AG09319 (cell line): Measurements from ENCODE around the gene TUBGCP2.

Source experiments
- DNase-seq: peaks from one replicate; pipeline ENCODE4 v3.0.0-alpha.2; 2010; ENCODE audit warnings: low read depth; ENCODE audit errors: extremely low read depth
- TF ChIP-seq, protein P1 (sequence below): IDR thresholded peaks from 2 replicates; pipeline ENCODE4 v1.5.1; 2011; ENCODE audit warnings: low read depth, mild to moderate bottlenecking, inconsistent platforms, low read length, moderate library complexity

The TUBGCP2 gene

GRCh38 chr10:133303206-133303605 is 5.5 kb downstream of the TUBGCP2 start:
- TF ChIP-seq, protein P1, sequence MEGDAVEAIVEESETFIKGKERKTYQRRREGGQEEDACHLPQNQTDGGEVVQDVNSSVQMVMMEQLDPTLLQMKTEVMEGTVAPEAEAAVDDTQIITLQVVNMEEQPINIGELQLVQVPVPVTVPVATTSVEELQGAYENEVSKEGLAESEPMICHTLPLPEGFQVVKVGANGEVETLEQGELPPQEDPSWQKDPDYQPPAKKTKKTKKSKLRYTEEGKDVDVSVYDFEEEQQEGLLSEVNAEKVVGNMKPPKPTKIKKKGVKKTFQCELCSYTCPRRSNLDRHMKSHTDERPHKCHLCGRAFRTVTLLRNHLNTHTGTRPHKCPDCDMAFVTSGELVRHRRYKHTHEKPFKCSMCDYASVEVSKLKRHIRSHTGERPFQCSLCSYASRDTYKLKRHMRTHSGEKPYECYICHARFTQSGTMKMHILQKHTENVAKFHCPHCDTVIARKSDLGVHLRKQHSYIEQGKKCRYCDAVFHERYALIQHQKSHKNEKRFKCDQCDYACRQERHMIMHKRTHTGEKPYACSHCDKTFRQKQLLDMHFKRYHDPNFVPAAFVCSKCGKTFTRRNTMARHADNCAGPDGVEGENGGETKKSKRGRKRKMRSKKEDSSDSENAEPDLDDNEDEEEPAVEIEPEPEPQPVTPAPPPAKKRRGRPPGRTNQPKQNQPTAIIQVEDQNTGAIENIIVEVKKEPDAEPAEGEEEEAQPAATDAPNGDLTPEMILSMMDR: no peak
- DNase-seq: no peak

GRCh38 chr10:133302230-133302629 is 6.4 kb downstream of the TUBGCP2 start:
- DNase-seq: no peak
- TF ChIP-seq, protein P1: no peak

- TF ChIP-seq, protein P1: no peak
- DNase-seq: no peak
These were observed 8.9 kb downstream of the TUBGCP2 start for GRCh38 chr10:133299738-133300137.

DNA sequence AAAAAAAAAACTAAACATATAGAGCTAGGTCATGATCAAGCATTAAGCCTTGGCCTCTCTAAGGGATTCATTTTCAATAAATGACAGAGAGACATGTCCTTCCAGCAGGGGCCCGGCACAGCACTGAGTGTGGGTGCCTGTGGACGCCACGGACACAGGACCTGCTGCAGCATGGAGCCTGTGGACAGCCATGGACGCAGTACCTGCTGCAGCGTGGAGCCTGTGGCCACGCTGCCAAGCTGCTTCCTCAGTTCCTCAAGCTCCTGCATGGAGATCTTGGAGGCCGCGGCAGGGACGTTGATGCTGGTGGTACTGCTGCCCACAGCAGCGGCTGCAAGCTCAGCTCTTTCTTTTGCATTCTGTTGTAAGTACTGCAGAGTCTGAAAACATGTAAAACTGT is 9.4 kb downstream of the TUBGCP2 start:
- DNase-seq: no peak
- TF ChIP-seq, protein P1: no peak

DNA sequence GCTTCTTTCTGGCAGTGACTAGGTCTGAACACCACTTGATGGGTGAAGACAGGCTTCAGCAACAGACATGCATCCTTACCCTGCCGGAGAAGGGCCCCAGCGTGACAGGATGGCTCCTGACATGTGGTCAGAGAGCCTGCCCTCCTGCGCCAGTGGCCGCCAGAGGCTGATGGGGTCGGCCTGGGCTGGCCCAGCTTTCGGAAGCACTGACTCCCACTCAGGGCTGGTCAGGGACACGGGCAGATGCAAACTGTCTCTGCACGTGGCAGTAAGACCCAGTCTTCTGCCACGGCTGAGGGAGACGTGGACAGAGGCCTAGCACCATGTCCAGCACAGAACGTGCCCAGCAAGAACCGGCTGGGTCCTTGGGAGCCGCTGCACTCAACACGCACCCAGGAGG is 10.2 kb downstream of the TUBGCP2 start:
- no peak for DNase-seq
- TF ChIP-seq, protein P1: no peak

DNA sequence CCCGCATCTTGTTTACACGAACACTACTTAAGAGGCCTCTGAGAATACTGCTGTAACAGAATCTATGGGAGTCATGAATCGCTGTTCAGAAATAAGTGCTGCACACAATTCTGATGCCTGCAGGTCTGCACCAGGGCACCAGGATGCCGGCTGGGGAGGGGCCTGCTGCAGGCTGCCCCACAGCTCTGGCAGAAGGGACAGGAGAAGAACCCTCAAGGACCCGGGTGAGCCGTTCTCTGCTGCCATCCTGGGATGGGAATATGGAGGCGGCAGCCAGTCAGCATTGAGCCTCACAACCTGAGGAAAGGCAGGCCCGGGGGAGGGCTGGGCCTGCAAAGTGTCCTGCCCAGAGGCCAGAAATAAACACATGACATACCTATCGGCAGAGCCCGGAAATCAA is 11.2 kb downstream of the TUBGCP2 start:
- TF ChIP-seq, protein P1: no peak
- DNase-seq: no peak

DNA sequence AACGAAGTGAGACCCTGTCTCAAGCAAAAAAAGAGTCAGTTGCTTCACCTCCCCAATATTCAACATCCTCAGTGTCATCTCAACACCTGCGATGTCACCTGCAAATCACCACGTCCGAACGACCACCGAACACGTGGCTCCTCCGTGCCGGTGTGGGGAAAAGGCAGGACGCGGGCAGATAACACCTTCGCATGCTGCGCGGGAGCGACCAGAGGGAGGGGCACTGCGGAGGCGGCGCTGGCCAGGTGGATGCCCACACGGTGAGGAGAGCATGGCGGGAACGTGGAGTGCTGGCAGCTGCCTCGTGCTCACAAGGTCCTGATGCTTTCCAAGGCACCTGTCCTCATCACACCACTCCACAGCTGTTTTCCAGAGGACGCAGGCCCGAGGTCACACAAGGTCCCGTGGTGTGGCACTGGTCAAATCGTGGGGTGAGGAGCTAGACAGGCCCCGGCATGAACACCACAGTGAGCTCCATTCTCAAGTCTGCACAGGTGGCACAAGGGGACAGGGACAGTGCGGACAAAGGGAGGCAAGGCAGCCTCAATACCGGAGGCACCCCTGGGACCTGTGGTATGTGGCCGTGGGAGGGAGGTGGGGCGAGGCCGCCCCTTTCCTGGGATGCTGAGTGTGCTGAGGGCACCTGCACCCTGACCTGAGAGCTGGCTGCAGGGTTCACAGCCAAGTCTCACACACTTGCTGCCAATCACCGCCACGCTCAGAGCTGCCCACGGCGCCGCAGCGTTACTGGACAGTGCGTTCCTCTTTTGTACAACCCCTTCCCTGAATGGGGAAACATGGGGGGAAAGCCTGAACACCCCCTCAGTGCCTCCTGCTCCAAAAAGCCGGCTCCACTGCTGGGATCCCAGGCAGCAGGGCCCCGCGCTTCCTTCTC is 13.0 kb downstream of the TUBGCP2 start:
- TF ChIP-seq, protein P1: no peak
- DNase-seq: no peak
